ENCODE results near the gene ATXN7.

ATXN7 gene

DNA sequence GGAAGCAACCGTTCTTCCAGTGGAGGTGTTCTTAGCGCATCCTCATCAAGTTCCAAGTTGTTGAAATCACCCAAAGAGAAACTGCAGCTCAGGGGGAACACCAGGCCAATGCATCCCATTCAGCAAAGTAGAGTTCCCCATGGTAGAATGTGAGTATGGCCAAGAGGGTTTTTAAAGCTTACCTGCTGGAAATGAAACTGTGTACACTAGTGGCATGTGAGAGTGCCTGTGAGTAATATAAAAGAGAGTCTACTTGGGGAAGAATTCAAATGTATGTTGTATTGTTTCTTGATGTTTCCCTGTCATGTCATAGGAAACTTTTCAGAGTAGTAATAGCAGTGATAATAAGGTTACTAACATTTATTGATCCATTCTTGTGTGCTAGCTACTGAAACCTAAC is 116.4 kb downstream of the ATXN7 start:
- DNase-seq (ENCODE audit: low read depth in 1 of 2, low spot score in 1 of 2): no peak

DNA sequence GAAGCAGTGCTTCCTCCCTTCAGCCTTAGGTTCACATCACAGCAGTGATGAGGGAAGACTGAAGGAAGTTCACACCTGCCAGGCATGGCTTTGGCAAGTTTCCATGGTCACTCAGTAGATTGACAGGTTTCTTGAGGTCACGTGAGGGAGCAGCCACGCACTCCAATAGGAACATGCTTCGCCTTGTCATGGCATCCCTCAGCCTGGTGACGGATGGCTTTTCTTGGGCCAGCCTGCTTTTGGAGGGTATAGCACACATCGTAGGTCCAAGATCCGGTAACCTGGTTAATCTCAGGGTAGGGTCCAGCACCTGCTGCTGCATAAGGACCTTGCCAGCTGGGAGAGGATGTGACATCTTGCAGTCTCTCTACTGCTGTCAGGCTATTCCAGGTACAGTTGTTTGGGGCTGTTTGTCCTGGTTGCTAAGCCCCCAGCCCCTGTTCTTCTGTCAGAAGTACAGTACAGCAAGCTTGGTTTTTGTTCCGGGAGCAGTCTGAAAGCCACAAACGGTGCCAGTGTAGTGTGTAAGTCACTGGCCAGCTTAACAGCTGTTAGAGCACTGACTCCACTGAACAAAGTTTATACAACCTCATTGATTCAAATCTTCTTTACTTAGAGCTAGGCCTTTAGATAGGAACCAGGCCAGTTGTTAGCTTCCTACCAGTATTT is 117.3 kb downstream of the ATXN7 start:
- DNase-seq (ENCODE audit: low read depth in 1 of 2, low spot score in 1 of 2): no peak

DNA sequence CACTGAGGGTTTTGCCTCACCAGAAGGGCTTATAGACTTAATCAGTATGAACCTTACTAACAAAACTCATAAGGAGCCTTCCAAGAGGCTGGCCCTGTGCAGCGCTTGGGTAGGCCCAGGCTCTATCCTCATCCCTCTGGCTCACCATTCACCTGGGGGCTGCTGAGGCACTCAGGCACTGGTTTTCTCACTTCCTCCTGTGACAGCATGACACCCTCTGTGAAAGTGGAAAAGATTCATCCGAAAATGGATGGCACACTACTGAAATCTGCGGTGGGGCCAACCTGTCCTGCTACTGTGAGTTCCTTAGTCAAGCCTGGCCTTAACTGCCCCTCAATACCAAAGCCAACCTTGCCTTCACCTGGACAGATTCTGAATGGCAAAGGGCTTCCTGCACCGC is 118.3 kb downstream of the ATXN7 start:
- DNase-seq (ENCODE audit: low read depth in 1 of 2, low spot score in 1 of 2): no peak

DNA sequence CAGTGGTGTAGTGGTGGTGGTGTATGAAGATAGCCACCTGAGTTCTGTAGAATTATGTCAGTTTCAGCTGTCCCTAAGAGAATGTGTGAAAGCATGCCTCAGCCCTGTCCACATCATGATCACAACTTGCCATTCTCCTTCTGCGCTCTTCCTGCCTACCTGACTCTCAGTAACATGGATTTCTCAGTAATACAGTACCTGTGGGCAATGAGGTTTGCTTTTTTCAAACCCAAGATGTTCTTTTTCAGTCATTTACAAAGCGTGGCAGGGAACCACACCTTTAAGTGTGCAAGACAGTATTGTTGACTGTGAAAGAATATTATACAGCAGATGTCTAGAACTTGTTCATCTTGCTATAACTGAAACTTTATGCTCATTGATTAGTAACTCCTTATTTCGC is 120.7 kb downstream of the ATXN7 start:
- no peak for DNase-seq (ENCODE audit: low read depth in 1 of 2, low spot score in 1 of 2)

DNA sequence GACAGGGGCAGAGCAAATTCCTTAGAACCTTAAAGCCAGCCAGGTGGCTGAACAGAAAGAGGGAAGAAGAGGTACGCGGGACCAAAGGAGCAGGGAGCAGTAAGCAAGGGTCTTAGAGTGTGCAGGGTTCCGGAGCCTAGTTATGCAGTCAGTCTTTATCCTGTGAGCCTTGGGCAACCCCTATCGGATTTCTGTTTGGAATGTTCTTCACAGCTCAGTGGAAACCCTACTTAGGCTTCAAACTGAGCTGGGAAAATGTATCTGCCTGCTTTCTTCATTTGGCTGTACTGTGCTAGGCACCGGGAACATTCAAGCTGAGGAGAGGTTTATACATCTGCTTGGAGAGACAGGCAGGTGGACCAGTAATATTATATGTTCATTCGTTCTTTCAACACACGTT is 122.5 kb downstream of the ATXN7 start:
- no peak for DNase-seq (ENCODE audit: low read depth in 1 of 2, low spot score in 1 of 2)

DNA sequence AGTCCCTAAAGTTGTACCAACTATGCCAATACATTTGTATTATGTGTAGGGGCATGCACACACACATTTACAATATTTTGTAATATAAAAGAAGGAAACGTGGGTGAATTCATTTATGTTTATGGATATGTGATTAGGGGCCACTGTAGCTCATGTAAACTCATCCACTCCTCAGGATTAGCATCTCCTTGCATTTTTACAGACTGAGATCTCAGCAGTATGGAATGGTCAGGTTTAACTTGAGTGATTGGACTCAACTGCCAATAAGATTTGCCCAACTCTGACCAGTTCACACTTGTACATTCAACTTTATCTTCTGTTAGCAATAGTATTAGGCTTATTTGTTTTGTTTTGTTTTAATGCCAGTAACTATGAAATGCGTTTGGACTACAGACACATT is 123.2 kb downstream of the ATXN7 start:
- DNase-seq (ENCODE audit: low read depth in 1 of 2, low spot score in 1 of 2): no peak

DNA sequence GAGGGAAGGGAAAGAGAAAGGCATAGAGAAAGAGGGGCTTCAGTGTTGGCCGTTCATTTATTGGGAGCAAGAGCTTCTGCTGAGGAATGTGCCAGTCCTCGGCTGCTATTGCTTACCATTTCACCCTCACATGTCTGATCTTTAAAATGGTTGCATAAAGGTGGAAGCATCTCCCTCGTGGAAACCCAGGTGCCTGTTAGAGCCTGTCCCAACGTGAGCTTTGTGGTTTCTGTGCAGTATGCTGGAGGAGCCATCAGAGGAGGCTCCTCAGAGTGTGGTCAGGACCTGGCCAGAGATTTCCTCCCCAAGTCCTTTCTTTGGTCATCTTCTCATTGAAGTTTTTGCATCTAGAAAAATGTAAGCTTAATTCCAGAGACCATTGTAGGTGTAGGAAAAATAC is 125.3 kb downstream of the ATXN7 start:
- DNase-seq (ENCODE audit: low read depth in 1 of 2, low spot score in 1 of 2): no peak

DNA sequence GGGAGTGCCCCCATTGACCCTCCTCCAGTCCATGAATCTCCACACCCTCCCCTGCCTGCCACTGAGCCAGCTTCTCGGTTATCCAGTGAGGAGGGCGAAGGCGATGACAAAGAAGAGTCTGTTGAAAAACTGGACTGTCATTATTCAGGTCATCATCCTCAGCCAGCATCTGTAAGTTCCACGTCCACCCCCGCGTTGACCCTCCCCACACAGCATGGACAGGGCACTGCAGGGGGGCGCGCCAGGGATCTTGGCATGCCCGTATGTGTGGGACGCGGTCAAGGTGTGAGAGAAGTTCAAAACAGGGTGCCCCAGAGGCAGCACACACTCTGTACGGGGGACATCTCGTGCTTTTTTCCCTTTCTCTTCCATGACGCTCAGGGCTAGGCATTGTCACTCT is 126.5 kb downstream of the ATXN7 start:
- no peak for DNase-seq (ENCODE audit: low read depth in 1 of 2, low spot score in 1 of 2)

DNA sequence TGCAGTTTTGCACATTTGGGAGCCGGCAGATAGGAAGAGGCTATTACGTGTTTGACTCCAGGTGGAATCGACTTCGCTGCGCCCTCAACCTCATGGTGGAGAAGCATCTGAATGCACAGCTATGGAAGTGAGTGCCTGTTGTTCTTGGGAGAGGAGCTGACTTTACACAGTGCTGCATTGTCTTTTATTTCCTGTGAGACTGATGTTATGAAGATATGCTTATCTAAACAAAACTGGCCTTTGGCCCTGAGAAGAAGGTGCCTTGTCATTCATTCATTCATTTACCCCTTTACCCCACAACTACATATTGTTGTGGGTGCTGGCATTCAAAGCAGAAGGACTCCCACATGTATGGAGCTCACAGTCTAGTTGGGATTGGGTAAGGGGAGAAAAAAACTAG is 127.1 kb downstream of the ATXN7 start:
- DNase-seq (ENCODE audit: low read depth in 1 of 2, low spot score in 1 of 2): no peak

DNA sequence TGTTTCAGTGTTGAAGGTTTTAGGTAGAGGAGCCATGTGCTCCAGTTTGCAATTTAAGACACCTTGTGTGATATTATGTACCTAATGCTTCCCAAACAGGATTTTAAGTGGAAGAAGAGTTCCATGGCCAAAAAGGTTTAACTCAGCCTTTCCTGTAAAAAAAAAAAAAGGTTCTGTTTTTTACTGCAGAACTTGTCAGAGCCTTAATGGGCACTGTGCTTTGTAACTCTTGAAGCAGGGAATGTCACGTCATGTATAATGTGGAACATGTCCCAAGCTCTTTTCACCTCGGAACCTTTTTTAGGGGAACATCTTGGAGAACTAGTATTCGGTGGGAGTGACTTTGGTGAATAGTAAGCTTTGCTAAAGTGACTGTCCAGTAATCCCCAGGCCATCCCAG is 128.0 kb downstream of the ATXN7 start:
- no peak for DNase-seq (ENCODE audit: low read depth in 1 of 2, low spot score in 1 of 2)

DNA sequence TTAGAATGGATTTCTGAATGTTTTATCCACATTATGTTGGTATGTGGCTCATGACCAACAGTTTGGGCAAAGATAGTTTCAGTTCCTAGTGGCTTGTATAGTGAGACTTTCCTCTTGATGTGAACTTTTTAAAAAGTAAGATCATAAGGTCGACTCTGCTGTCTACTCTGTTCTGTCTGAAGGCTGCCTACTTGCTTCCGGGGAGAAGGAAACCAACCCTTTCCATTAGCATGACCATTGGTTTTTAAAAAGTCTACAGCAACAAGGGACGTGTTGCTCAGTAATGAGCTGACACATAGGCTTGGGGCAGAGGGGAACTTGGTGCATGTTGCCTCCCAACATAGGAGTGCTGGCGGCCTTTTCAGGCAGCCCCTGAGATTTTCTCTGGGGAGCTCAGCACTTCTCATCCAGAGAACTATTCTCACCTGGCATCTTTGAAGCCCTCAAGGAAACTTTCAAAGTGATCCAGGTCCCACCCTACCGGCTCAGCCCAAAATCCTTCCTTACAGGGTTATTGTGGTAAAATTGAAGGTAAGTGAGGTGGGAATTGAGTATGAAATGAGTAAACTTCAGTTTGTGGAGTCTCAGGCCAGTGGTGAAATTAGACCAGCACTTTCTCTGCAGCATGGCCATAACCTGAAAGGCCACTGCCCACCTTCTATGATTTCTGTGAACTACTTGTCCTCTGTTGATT is 129.0 kb downstream of the ATXN7 start:
- no peak for DNase-seq (ENCODE audit: low read depth in 1 of 2, low spot score in 1 of 2)

DNA sequence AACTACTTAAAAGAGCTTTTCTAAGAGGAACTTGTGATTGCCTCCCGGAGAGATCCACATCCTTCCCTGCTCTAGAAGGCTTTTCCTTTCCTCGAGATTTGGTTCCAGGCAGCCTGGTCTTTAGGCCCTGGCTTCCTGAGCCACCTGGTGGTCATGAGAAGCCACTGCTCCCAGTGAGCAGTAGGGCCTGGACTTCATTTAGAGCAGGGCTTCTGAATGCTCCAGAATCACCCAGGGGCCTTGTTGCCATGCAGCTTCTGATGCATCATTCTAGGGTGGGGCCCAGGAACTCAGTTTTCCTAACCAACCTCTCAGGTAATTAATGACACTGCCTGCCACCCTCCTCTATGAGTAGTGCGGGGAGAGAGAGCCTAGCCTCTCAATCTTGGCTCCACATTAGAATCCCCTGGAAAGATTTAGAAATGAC is 130.0 kb downstream of the ATXN7 start:
- DNase-seq (ENCODE audit: low read depth in 1 of 2, low spot score in 1 of 2): peak; percentile 23 to 26

DNA sequence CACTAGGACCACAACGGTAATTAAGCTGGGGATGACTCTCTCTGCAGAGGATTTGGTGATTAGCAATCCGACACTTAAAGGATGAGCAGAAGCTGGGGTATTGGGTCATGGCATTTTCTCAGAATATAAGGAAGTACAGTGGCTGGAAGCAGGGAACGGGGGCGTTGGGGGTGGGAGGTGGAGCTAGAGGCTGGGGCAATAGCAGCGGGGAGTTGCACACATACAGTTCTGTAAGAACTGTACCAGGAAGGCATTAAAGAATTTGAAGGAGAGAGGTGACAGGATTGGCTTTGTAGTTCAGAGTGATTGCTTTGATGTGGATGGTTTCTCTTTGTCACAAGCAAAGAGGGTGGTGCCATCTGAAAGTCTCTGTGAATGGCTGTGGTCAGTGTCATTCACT is 131.4 kb downstream of the ATXN7 start:
- no peak for DNase-seq (ENCODE audit: low read depth in 1 of 2, low spot score in 1 of 2)

DNA sequence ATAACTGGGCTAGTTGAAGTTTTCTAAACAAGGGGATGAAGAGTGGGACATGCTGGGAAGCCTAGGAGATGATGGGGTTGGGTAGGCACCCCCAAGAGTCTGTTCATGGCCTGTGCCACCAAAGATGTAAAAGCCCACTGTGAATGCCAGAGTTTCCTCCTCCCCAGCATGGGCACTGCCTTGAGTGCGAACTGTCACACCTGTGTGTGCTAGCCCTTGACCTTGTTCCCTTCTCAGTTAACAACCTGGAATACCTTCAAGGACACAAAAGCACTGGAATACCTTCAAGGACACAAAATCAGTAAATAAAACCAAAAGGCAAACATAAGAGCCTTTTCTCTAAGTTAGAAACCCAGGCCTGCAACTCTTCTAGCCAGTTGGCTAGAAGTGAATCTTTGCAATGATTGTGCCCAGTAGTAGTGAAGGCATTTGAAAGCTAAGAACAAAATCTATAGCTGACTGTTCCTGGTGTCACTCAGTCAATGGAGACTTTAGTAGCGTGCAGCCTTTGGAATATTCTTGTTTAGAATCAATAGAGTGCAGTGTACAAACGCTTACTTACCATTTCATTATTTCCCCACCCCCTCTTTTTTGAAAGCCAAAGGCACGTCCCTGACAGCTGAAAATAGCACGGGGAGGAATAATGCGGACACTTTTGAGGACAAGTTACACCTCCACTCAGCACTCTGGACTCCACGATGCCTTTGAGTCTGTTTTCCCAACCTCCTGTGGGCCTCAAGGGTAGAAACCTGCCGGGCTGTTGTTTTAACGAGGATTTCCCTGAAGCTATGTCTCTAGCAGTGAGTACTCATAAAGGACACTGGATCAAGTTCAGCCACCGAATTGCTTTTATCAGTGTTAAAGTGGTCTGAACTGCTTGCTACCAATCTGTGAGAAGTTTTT is 135.4 kb downstream of the ATXN7 start:
- DNase-seq (ENCODE audit: low read depth in 1 of 2, low spot score in 1 of 2): no peak

DNA sequence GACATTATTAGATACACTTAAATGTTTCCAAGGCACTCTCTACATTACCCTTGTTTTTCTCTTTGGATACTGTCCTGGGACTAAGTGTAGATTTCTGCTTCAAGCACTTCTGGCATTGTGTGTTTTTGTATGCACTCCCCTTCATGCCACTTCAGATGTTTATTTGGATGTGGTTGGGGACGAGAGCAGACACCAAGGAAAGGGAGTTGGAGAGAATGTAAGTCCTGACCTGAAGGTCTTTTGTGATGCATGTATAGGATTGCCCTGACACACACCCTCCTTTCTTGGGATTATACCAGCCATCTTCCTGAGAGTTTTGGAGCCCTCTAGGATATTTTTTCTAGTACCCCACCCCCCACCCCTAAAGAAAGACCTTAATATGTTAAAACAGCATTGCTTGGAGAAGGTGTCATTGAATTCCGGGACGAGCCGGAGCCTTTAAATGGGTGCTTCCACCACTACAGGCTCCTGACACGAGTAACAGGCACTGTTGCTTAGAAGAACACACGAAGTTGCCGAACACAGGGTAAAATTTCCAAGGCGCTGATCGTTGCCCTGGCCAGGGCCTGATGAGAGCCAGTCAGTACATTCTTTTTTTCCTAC is 136.9 kb downstream of the ATXN7 start:
- DNase-seq (ENCODE audit: low read depth in 1 of 2, low spot score in 1 of 2): no peak

DNA sequence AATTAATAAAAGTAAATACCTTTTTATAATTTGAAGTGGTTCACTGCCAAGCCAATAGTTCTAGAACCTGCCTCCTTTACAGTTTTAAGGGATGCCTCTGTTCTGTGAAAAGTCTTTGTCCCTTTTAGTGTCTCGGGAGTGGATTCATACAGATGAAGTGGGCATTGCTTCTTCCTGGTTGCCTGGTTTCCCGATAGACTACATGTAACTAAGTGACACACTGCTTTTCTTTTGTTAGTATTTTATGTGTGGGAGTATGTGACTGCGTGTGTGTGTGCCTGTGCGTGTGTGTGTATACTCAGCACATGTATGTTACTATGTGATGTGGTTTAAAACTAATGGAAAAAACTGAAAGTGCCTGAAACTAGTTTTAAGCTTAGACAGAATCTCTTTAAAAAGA is 138.6 kb downstream of the ATXN7 start:
- no peak for DNase-seq (ENCODE audit: low read depth in 1 of 2, low spot score in 1 of 2)

DNA sequence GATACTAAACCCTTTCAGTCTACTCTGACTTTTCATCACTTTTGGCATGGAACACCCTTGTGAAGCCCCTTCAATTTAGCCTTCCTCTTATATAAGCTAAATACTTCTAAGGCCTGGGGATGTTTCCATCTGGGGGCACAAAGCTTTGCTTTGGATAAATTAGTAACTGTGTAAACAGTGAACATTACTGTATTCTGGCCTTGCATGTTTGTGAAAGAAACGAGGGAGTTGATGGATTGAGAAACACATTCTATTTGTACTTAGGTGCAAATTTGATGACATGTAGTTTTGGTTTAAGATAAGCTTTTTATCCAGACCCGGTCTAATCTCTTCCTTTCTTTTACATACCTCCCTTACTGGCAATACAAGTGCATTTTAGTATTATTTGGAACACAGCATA is 139.9 kb downstream of the ATXN7 start:
- no peak for DNase-seq (ENCODE audit: low read depth in 1 of 2, low spot score in 1 of 2)

DNA sequence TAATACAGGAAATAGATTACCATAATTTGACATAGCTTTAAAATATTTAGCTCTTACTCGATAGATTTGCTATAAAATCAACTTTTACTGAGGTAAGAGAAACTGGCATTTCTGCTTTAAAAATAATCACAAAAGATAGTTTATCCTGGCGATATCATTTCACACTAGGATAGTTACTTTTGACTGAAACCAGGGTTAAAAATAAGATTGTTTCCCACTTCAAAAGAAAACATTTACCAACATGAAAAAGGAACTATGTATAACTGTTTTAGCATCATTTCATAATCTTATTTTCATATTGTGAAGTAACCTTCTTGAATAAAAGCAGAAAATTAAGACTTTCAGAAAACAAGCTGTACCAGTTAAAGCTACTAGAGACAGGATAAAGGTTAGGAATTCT is 144.3 kb downstream of the ATXN7 start:
- DNase-seq (ENCODE audit: low read depth in 1 of 2, low spot score in 1 of 2): no peak

DNA sequence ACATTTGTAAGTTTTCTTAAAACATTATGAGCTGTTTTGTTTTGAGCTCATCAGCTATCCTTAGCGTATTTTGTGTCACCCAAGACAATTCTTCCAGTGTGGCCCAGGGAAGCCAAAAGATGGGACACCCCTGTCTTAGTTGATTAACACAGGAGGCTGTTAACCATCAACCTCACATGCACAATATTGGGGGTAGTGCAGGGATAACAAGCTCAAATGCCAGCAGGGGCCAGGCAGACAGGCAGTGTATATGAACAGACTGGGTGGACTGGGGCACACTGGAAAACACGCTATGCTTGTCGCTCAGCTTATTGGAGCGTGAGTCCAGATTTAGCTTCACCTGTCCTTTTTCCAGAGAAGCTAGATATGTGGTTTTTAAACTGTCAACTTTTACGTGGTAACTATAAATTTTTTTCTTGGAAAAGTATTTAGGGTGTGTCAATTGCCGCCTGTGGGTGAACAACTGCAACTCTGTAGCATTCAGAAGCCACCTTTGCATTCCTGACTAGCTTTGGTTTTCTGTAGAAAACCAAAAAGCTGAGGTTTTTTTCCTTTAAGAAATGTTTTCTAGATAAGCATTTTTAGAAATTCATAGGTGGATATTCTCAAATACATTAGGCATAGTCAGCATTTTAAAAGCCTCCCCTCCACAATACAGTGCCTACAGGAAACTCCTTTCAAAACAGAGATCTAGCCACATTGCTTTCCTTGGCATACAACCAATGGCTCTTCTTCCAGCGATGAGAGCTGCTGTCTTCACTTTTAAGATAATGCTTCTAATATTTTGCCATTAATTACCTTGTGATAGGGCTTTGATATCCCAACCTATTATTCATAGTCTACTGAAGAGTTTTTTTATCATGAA is 145.1 kb downstream of the ATXN7 start:
- no peak for DNase-seq (ENCODE audit: low read depth in 1 of 2, low spot score in 1 of 2)

DNA sequence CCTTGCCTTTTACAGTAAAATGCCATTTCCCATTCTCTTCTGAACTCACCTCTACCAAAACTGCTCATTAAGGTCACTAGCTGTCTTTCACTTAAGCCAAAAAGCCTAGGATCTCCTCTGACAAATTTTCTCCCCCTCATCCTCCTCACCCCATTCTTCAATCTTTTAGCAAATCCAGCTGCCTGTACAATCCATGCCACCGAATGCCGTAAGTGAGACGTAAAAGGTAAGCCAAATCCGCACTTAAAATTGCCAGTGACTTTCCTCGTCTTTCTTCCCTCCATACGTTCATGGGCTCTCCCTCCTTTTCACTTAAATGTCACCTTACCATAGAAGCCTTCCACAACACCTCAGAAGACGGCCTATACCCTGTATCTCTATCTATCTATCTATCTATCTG is 145.9 kb downstream of the ATXN7 start:
- DNase-seq (ENCODE audit: low read depth in 1 of 2, low spot score in 1 of 2): no peak

DNA sequence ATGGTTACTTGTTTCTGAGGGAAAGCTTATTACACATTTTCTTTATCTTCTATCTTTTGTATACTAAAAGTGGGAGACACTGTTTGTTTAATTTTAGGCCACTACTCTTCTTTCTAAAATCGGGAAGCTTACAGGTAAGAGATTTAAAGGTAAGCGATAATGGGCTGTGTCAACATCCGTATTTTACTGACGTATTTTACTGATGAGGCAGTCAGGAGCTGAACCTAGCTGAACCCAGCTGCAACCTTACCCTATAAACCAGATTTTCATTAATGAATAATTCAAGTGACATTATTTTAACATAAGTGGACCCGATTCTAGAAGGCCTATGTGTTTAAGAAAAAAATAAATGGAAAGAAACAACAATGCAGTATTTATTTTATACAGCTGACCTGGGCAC is 146.5 kb downstream of the ATXN7 start:
- DNase-seq (ENCODE audit: low read depth in 1 of 2, low spot score in 1 of 2): no peak
